Activated B cell treated with CpG ODN at 0.5 μM for 24 hours (primary cell): Measurements from ENCODE around the gene PBX1. TPM values are rescaled to one million over a fixed set of nuclear protein-coding genes. Genes with fewer than 3 reads are reported as not detected.

Experiments used
- ATAC-seq: fragments of 200-7000 bp; cut with Tn5 transposase; one replicate; pipeline ENCODE4 v1.10.0; 2021; ENCODE audit warnings: low read depth, mild to moderate bottlenecking, moderate library complexity
- CTCF ChIA-PET: fragments of 350-600 bp; sonication (Branson Sonifier 250); formaldehyde crosslinking; loops from one replicate; lab custom pipeline; 2021; ENCODE audit warnings: antibody characterized with exemption; lab: Charles Lee
- POLR2A ChIA-PET: fragments of 350-600 bp; sonication (Branson Sonifier 250); formaldehyde crosslinking; loops from one replicate; lab custom pipeline; 2021; ENCODE audit warnings: antibody characterized with exemption; lab: Charles Lee
- DNase-seq: peaks from one replicate; pipeline ENCODE4 v3.0.0; 2022
- H3K27ac Mint-ChIP-seq: one replicate; pipeline ENCODE4 v1.8.0; 2020; ENCODE audit warnings: mixed read lengths
- H3K27me3 Mint-ChIP-seq: one replicate; pipeline ENCODE4 v1.8.0; 2021; ENCODE audit warnings: mixed read lengths
- H3K36me3 Mint-ChIP-seq: one replicate; pipeline ENCODE4 v1.8.0; 2021; ENCODE audit warnings: low read depth, mixed read lengths
- H3K4me1 Mint-ChIP-seq: one replicate; pipeline ENCODE4 v1.8.0; 2021; ENCODE audit warnings: mixed read lengths
- H3K4me3 Mint-ChIP-seq: one replicate; pipeline ENCODE4 v1.8.0; 2020; ENCODE audit warnings: mild to moderate bottlenecking, mixed read lengths
- H3K9me3 Mint-ChIP-seq: one replicate; pipeline ENCODE4 v1.8.0; 2020; ENCODE audit warnings: mixed read lengths
- CTCF ChIP-seq: fragments of 200-600 bp; IDR thresholded peaks from one replicate; pipeline ENCODE4 v1.8.0; 2022; ENCODE audit warnings: antibody characterized with exemption, mild to moderate bottlenecking
- intact Hi-C: fragments of 100-400 bp; cut with micrococcal nuclease; formaldehyde crosslinking; loops from one replicate; pipeline ENCODE4 v1.15.1; 2024
- total RNA-seq: library from RNA; stranded (reverse); gene quantifications from 2 replicates; pipeline ENCODE4 v1.2.3, GENCODE V29; 2022

The PBX1 gene
- total RNA-seq, 1 donor from 2014 or later, result not detected

- Mint-ChIP-seq H3K27me3 (no peaks in the 10 kb centered on the region), H3K4me3 (no peak overlapping the region), H3K4me1 (no peaks in the 10 kb centered on the region), H3K9me3 (no peaks in the 10 kb centered on the region), H3K27ac (no peak overlapping the region), H3K36me3 (no peaks in the 10 kb centered on the region)
- CTCF ChIA-PET, result no interaction called here
- DNase-seq (no peak), ATAC-seq (no peak)
- POLR2A ChIA-PET, result no interaction called here
- intact Hi-C loops, result no loop called here
- TF ChIP-seq CTCF, result no peak
These were observed 275.7 kb downstream of the PBX1 start for GRCh38 chr1:164834641-164835040.

GRCh38 chr1:164836614-164837018 is 277.6 kb downstream of the PBX1 start:
- DNase-seq, result no peak
- Mint-ChIP-seq H3K27ac (no peak overlapping the region), H3K36me3 (no peaks in the 10 kb centered on the region), H3K4me3 (no peak overlapping the region), H3K27me3 (no peaks in the 10 kb centered on the region), H3K9me3 (no peaks in the 10 kb centered on the region), H3K4me1 (no peaks in the 10 kb centered on the region)
- no peak for ATAC-seq
- ChIA-PET POLR2A (no interaction called here), CTCF (no interaction called here)
- TF ChIP-seq CTCF, result no peak
- intact Hi-C loops, result no loop called here

DNA sequence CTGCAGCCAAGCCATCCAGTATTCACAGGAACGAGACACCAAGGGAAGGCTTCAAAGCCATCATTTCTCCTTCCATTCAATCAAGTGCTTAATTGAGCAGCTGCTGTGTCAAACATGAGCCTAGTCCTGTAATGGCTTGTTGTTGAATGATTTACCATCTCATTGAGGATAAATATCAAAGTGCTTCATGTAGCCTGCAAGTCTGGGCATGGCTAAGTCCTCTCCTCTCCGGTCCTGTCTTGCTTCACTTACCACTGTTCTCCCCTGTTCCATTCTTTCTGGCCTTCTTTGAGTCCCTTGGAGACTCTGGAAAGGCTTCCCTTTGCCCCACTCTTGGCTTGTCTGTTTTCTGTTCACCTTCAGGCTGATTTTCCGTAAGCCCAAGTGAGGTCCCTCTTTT is 279.8 kb downstream of the PBX1 start:
- H3K27ac Mint-ChIP-seq, result no peak overlapping the region
- H3K9me3 Mint-ChIP-seq, result no peaks in the 10 kb centered on the region
- H3K27me3 Mint-ChIP-seq, result no peaks in the 10 kb centered on the region
- TF ChIP-seq CTCF, result no peak
- ChIA-PET CTCF (no interaction called here), POLR2A (no interaction called here)
- H3K4me1 Mint-ChIP-seq, result no peaks in the 10 kb centered on the region
- H3K36me3 Mint-ChIP-seq, result no peaks in the 10 kb centered on the region
- H3K4me3 Mint-ChIP-seq, result no peak overlapping the region
- no peak for DNase-seq
- intact Hi-C loops, result no loop called here
- no peak for ATAC-seq

DNA sequence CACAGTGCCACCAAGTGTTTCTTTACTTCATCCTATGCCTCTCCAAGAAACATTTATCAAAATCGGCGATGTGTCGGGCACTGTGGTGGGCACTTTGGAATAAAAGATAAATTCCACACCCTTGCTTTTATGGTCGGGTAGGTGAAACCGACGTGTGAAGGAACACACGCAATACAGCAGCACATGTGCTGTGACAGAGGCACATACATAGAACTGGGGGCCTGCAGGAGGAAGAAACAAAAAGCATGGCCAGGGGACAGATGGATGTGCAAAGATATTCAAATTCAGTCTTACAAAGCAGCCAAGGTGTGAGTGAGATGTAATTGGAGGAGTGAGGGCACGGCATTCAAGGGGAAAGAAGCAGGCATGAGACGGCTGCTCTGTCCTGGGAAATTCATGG is 282.0 kb downstream of the PBX1 start:
- ATAC-seq (no peak), DNase-seq (no peak)
- no peak overlapping the region for H3K27ac Mint-ChIP-seq
- no peaks in the 10 kb centered on the region for H3K9me3 Mint-ChIP-seq
- no peaks in the 10 kb centered on the region for H3K36me3 Mint-ChIP-seq
- no peaks in the 10 kb centered on the region for H3K4me1 Mint-ChIP-seq
- H3K4me3 Mint-ChIP-seq, result no peak overlapping the region
- POLR2A ChIA-PET, result no interaction called here
- CTCF ChIA-PET, result no interaction called here
- intact Hi-C loops, result no loop called here
- TF ChIP-seq CTCF, result no peak
- H3K27me3 Mint-ChIP-seq, result no peaks in the 10 kb centered on the region

DNA sequence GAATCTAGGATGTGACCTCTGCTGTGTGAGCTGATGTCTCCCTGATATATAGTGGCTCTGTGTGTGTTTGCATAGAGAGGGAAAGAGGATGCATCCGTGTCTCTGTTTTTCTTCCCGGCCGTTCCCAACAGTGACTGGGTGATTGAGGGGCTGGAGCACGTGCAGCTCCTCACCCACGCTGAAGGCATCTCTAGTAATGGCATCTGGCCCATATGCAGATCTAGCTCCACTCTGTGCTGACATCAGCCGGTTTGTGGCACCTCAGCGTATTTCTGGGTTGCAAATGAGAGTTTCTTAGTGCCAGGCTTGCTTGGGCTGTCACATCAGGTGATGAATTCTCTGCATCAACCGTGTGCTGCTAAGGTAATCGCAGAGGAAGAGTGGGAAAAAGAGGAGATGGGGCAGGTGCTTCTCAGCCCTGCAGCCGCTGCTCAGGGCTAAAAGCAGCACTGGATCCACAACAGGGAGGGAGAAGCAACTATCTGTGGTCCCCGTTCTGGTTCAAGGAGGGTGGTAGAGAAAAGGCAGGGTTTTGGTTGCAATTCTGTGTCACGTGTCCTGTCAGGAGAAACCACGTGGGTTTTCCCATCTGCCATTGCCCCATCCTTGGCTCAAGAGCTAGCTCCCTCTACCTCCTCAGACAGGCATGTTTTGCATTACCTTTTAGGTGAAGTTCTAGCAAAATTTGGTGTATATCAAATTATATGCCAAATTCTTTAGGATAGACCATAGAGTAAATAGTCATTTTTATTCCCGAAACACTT is 282.9 kb downstream of the PBX1 start:
- H3K9me3 Mint-ChIP-seq, result no peaks in the 10 kb centered on the region
- no peaks in the 10 kb centered on the region for H3K4me1 Mint-ChIP-seq
- H3K36me3 Mint-ChIP-seq, result no peaks in the 10 kb centered on the region
- no peak for DNase-seq
- POLR2A ChIA-PET, result no interaction called here
- no peak overlapping the region for H3K4me3 Mint-ChIP-seq
- CTCF ChIA-PET, result no interaction called here
- TF ChIP-seq CTCF, result no peak
- H3K27ac Mint-ChIP-seq, result no peak overlapping the region
- H3K27me3 Mint-ChIP-seq, result no peaks in the 10 kb centered on the region
- ATAC-seq, result no peak
- intact Hi-C loops, result no loop called here
